HG03139 (cell line): ENCODE measurements around the gene PRDX1.

Experiments
- ATAC-seq: cut with Tn5 transposase; IDR thresholded peaks from one replicate; pipeline ENCODE4 v1.9.1; 2021; ENCODE audit not compliant: unreplicated experiment

The PRDX1 gene

GRCh38 chr1:45521413-45522323, at the start of gene PRDX1:
TSS of gene PRDX1 (minus strand) at chr1:45521884. CDS start at chr1:45519043, 2,841 bp downstream.
- ATAC-seq: peak; percentile 82

GRCh38 chr1:45570631-45571030, 48.9 kb upstream of the PRDX1 start:
- ATAC-seq: no peak

- ATAC-seq: peak; percentile 48
Observed at GRCh38 chr1:45569962-45570581, 48.4 kb upstream of the PRDX1 start.

- no peak for ATAC-seq
Observed at GRCh38 chr1:45569571-45569961, 47.9 kb upstream of the PRDX1 start.

DNA sequence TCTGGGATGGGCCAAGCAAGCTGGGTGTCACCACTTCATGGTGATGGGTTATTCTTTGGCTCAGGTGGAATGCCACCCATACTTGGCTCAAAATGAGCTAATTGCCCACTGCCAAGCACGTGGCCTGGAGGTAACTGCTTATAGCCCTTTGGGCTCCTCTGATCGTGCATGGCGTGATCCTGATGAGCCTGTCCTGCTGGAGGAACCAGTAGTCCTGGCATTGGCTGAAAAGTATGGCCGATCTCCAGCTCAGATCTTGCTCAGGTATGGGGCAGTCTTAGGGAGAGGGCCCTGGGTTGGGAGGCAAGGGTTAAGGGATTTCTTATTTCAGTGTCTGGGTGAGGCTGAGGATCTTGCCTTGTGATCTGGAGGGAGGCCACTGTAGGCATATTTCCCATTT, 46.7 kb upstream of the PRDX1 start:
- ATAC-seq: no peak

DNA sequence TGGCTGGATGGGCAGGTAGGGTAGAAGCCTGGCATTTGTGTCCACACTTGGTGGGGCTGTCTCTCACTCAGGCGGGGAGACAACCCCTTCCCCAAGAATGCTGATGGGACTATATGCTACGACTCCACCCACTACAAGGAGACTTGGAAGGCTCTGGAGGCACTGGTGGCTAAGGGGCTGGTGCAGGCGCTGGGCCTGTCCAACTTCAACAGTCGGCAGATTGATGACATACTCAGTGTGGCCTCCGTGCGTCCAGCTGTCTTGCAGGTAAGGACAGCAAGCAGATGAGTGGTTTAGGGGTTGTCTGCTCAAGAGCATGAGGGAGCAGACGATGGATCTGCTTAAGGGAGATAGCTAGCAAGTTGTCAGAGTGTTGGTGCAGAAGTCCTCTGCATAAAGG, 46.2 kb upstream of the PRDX1 start:
- no peak for ATAC-seq

- ATAC-seq: no peak
Observed at GRCh38 chr1:45566722-45567121, 45.0 kb upstream of the PRDX1 start.

DNA sequence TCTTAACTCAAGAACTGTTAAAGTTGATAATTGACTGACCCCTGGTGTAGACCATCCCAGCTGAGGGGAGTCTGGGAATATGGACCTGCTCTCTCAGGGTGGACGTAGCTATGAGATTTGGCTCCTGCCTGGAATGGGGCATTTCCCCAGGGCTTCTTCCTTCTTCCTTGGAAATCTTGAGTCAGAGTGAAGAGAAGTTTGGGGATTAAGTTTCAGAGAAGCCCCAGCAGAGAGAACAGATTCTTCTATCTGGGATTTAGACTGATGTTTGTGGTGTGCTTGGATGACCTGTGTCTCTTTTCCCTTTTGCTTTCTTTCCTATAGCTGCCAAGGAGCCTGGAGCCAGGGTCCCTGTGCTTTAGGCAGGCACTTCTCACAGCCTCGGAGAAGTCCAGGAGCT, 42.2 kb upstream of the PRDX1 start:
- ATAC-seq: no peak

DNA sequence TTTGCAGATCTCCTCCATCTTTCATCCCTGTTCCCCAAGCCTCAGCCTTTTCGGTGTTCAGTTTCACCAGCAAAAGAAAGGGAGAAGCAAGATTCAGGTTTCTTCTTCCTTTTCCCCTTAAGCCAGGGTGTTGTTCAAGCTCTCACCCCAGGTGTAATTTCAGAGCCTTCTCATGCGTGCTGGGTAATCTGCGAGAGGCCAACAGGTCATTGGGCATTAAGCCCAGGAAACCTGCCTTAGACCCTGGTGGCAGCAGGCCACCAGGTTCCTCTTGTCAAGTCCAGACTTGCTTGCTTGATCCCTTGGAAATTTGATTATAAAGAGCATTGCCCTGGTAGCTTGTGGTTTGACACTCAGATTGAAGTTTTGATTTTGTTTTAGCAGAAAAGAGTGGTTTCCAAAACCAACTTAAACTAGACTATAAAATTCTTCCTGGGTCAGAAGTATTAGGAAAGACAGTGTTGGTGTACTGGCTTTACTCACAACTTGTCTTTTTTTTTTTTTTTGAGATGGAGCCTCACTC, 35.8 kb upstream of the PRDX1 start:
- ATAC-seq: no peak

- no peak for ATAC-seq
Observed at GRCh38 chr1:45554198-45554597, 32.5 kb upstream of the PRDX1 start.

GRCh38 chr1:45552331-45552730, 30.6 kb upstream of the PRDX1 start:
- no peak for ATAC-seq

DNA sequence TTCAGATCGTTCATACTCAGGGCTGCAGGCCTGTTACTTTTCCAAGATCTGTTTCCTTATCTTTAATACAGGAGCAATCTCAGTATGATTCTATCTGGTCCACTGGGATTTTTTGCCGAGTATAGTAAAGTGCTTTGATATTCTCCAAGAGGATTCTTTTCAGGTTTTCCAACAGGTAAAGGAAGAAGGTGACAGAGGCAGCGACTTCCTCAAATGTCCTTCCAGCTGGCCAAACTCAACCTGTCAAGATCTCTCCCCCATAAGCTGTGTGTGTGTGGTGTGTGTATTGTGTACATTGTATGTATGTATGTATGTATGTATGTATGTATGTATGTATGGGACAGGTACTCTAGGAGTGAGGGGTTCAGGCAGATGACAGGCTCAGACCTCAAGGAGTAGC, 30.0 kb upstream of the PRDX1 start:
- no peak for ATAC-seq

GRCh38 chr1:45550401-45551351, 29.0 kb upstream of the PRDX1 start, which contains the start of gene AKR1A1:
TSS of gene AKR1A1 (plus strand) at chr1:45550826. CDS start at chr1:45561795, 10,969 bp downstream.
- ATAC-seq: peak; percentile 80

GRCh38 chr1:45545553-45546310, 24.0 kb upstream of the PRDX1 start:
- ATAC-seq: no peak

- ATAC-seq: no peak
Observed at GRCh38 chr1:45545019-45545493, 23.4 kb upstream of the PRDX1 start.

DNA sequence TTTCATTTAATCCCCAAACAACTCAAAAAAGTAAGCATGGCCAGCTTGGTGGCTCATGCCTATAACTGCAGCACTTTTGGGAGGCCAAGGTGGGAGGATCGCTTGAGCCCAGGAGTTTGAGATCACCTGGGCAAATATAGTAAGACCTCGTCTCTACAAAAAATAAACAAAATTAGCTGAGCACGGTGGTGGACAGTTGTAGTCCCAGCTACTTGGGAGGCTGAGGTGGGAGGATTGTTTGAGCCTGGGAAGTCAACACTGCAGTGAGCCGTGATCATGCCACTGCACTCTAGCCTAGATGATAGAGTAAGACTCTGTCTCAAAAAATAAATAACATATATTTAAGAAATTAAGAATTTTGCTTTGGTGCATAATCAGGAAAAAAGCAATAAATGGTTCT, 22.8 kb upstream of the PRDX1 start:
- no peak for ATAC-seq

- ATAC-seq: peak; percentile 52
Observed at GRCh38 chr1:45543581-45544417, 22.1 kb upstream of the PRDX1 start.

DNA sequence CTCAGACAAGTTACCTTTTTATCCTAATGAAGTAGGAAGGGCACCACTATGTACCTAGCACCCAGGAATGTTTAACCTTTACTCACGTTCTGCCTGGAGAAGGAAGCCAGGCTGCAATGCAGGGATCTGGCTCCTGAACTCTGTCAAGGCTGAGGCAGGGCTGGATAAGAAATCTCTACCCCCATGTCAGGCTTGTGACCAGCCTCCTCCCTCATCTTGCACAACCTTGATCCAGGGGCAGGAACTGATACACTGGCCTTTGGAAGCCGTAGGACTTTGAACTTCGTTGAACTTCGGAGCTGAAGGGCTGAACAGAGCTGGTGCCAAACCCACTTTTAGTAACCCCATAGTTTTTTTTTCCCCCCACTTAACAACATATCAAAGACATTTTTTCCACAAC, 20.9 kb upstream of the PRDX1 start:
- no peak for ATAC-seq

- no peak for ATAC-seq
Observed at GRCh38 chr1:45541193-45541592, 19.5 kb upstream of the PRDX1 start.
